Testis (tissue), 3 donors: ENCODE data around the gene CACNG4. TPM values are rescaled to one million over a fixed set of nuclear protein-coding genes. Genes with fewer than 3 reads are reported as not detected.

Experiments
- DNase-seq: peaks from one replicate; pipeline ENCODE4 v3.0.0-alpha.2; 2019
- H3K27ac ChIP-seq, 2 donors: fragments of 200-600 bp; sonication (generic); one replicate each; pipeline ENCODE4 v1.5.1; 2019
- H3K27me3 ChIP-seq: fragments of 200-600 bp; sonication (generic); one replicate; pipeline ENCODE4 v1.5.1; 2019
- H3K36me3 ChIP-seq: fragments of 200-600 bp; sonication (generic); one replicate; pipeline ENCODE4 v1.5.1; 2017; ENCODE audit warnings: low read depth; ENCODE audit errors: missing control alignments
- H3K4me1 ChIP-seq: fragments of 200-600 bp; sonication (generic); one replicate; pipeline ENCODE4 v1.5.1; 2019
- H3K4me3 ChIP-seq, 2 donors: fragments of 200-600 bp; sonication (generic); one replicate each; pipeline ENCODE4 v1.5.1; 2017 to 2019
- H3K9me3 ChIP-seq: fragments of 200-600 bp; sonication (generic); one replicate; pipeline ENCODE4 v1.5.1; 2017
- CTCF ChIP-seq, 3 experiments: fragments of 450-650 bp in 2 of 3; fragments of 200-600 bp in 1 of 3; sonication (generic) in 1 of 3; IDR thresholded peaks; one replicate each; pipeline ENCODE4 v1.5.1; 2016 to 2019; ENCODE audit warnings: antibody characterized with exemption in 3 of 3, mild to moderate bottlenecking in 2 of 3, moderate library complexity in 1 of 3
- POLR2A ChIP-seq: fragments of 450-650 bp; IDR thresholded peaks from one replicate; pipeline ENCODE4 v1.6.1; 2017; ENCODE audit warnings: antibody characterized with exemption, mild to moderate bottlenecking, moderate library complexity
- WGBS, 2 donors: methylation state at CpG; one replicate each; pipeline ENCODE4 v1.1.5; 2018; 5-methylcytosine and 5-hydroxymethylcytosine counted together
- intact Hi-C: fragments of 100-400 bp; cut with DNase I; formaldehyde crosslinking; loops from one replicate; pipeline ENCODE4 v1.15.1; 2023; ENCODE audit warnings: low total_unique reads
- polyA plus RNA-seq: library from polyadenylated mRNA; stranded (reverse); fragments of 350-450 nt; fragmentation: Illumina TruSeq; extraction: RNeasy Lipid Tissue Mini Kit (QIAGEN cat#74804); gene quantifications from one replicate; pipeline ENCODE4 v1.2.3, GENCODE V29; 2014; ENCODE audit warnings: low read depth, low replicate concordance; ENCODE audit not compliant: insufficient read depth
- total RNA-seq, 2 donors: library from RNA; depleted of rRNA; stranded (reverse); fragments of >200 nt; gene quantifications; one replicate each; pipeline ENCODE4 v1.2.3, GENCODE V29; 2016

The CACNG4 gene
- total and polyA plus RNA-seq, 3 donors from 2014 or later: 0.16 to 0.81 (median 0.46) TPM

GRCh38 chr17:66963521-66963908 is 992 bp upstream of the CACNG4 start:
- WGBS, 2 donors: 16 to 29% methylated on average over 8 of the region's 8 CpGs
- TF ChIP-seq POLR2A (no peak), CTCF (IDR thresholded peaks at IDR 0.05) (no peak)
- Histone ChIP-seq H3K9me3 (no peaks in the 10 kb centered on the region), H3K27ac (no peak overlapping the region), H3K36me3 (no peaks in the 10 kb centered on the region), H3K4me1 (no peaks in the 10 kb centered on the region), H3K4me3 (no peak overlapping the region), H3K27me3 (no peaks in the 10 kb centered on the region)
- peak; percentile 40 for DNase-seq
- intact Hi-C loops: no loop called here

- H3K4me1 ChIP-seq: no peaks in the 10 kb centered on the region
- H3K4me3 ChIP-seq: peak overlapping the region; percentile 37
- no peaks in the 10 kb centered on the region for H3K27me3 ChIP-seq
- no peaks in the 10 kb centered on the region for H3K9me3 ChIP-seq
- no peak for TF ChIP-seq CTCF (IDR thresholded peaks at IDR 0.05)
- no peak for TF ChIP-seq POLR2A
- intact Hi-C loops: no loop called here
- WGBS, 2 donors: 1 to 3% methylated on average over 7 to 56 of the region's 92 CpGs
- no peak overlapping the region for H3K27ac ChIP-seq
- DNase-seq: peak; percentile 44
- H3K36me3 ChIP-seq: no peaks in the 10 kb centered on the region
Measured at GRCh38 chr17:66964930-66965800, 658 bp downstream of the CACNG4 start.

GRCh38 chr17:66965801-66966262 is 1.3 kb downstream of the CACNG4 start:
- no peaks in the 10 kb centered on the region for H3K27me3 ChIP-seq
- no peaks in the 10 kb centered on the region for H3K9me3 ChIP-seq
- H3K27ac ChIP-seq: no peak overlapping the region

GRCh38 chr17:66966298-66966697 is 1.8 kb downstream of the CACNG4 start:
- 19 to 23% methylated on average over 11 of the region's 11 CpGs for WGBS, 2 donors
- no peak overlapping the region for H3K27ac ChIP-seq
- no peaks in the 10 kb centered on the region for H3K27me3 ChIP-seq
- no peaks in the 10 kb centered on the region for H3K36me3 ChIP-seq
- no peak overlapping the region for H3K4me3 ChIP-seq
- TF ChIP-seq POLR2A: no peak
- TF ChIP-seq CTCF (IDR thresholded peaks at IDR 0.05): no peak
- intact Hi-C loops: no loop called here
- H3K9me3 ChIP-seq: no peaks in the 10 kb centered on the region
- no peaks in the 10 kb centered on the region for H3K4me1 ChIP-seq
- no peak for DNase-seq

More at GRCh38 chr17:66965801-66966262, 1.3 kb downstream of the CACNG4 start:
- DNase-seq: no peak
- Histone ChIP-seq H3K36me3 (no peaks in the 10 kb centered on the region), H3K4me1 (no peaks in the 10 kb centered on the region), H3K4me3 (peak overlapping the region; percentile 37)
- 3 to 7% methylated on average over 12 to 27 of the region's 36 CpGs for WGBS, 2 donors
- TF ChIP-seq CTCF (IDR thresholded peaks at IDR 0.05) (no peak), POLR2A (no peak)
- intact Hi-C loops: no loop called here
